GM12891 (cell line): ENCODE measurements around the gene FOXL2.

Source experiments
- POLR2A ChIP-seq: IDR thresholded peaks from 2 replicates; pipeline ENCODE4 v1.6.1; 2011; ENCODE audit warnings: low read depth, low read length, control low read depth
- TAF1 ChIP-seq: IDR thresholded peaks from 2 replicates; pipeline ENCODE4 v1.6.1; 2011; ENCODE audit warnings: low read depth, low read length, control low read depth

GRCh38 chr3:138976047-138976446 is 29.1 kb upstream of the FOXL2 start:
- TF ChIP-seq TAF1 (no peak), POLR2A (no peak)
